ENCODE results near the gene CDRT15L2. TPM values are rescaled to one million over a fixed set of nuclear protein-coding genes. Genes with fewer than 3 reads are reported as not detected.
"Not testable (repeated sequence)": the region's sequence is repeated elsewhere in the genome, so short reads cannot be mapped to it uniquely, and the experiment has no call there.

Gene CDRT15L2
- total RNA-seq, 1 donor from 2014 or later, result not detected

DNA sequence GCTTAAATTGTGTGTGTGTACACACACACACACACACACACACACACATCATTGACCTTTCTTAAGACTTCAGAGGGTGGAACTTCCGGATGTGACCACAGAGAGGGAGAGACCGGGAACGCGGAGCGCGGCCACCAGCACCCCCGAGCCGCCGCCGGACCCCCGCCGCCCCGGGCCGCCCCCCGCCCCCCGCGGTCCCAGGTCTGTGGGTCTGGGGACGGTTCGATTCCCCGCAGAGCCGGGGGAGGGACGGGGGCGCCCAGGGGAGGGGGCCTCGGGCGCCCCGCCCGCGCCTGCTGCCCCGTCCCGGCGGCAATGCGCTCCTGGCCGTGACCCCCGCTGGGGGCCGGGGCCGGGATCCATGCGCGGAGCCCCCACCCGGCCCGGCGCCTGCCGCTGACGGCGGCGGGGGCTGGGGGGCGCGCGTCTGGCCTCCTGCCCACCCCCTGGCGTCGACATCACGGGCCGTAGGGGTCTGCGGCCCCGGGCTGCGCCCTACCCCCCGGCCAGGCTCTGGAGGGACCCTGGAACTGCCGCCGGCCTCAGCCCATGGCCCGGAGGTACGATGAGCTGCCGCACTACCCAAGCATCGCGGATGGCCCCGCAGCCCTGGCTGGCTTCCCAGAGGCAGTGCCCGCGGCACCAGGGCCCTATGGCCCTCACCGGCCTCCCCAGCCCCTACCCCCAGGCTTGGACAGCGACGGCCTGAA is 9.4 kb downstream of the CDRT15L2 start:
- H3K9me3 ChIP-seq; intact Hi-C loops (cut with DNase I); H3K4me3 ChIP-seq; H3K27ac ChIP-seq; H3K27me3 ChIP-seq; DNase-seq (ENCODE audit: extremely low spot score in 2 of 2); H3K36me3 ChIP-seq; H3K4me1 ChIP-seq: not testable (repeated sequence)

DNA sequence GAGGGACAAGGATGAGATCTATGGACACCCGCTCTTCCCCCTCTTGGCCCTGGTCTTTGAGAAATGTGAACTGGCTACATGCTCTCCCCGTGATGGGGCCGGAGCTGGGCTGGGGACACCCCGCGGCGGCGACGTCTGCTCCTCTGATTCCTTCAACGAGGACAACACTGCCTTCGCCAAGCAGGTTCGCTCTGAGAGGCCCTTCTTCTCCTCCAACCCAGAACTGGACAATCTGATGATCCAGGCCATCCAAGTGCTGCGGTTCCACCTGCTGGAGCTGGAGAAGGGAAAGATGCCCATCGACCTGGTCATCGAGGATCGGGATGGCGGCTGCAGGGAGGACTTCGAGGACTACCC is 9.9 kb downstream of the CDRT15L2 start:
- H3K4me1 ChIP-seq; H3K27me3 ChIP-seq; DNase-seq (ENCODE audit: extremely low spot score in 2 of 2); H3K27ac ChIP-seq; H3K9me3 ChIP-seq; H3K4me3 ChIP-seq; intact Hi-C loops (cut with DNase I); H3K36me3 ChIP-seq: not testable (repeated sequence)

DNA sequence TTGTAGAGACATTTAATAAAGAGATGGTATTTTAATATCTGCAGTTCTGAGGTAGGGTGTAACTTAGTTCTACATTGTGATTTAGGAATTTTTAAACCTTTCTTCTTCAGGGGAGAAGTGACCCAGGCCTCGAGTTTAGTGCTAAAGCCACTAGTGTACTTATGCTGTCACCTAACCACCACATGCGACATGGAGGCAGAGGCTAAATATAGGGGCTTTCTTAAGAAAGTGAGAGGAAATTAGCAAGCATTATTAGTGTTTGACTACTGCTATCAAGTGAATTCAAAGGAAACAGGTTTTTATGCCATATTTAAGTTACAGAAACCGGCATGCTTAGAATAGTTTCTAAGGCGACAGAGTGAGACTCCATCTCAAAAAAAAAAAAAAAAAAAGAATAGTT is 11.5 kb downstream of the CDRT15L2 start:
- intact Hi-C loops (cut with DNase I), result not testable (repeated sequence)

DNA sequence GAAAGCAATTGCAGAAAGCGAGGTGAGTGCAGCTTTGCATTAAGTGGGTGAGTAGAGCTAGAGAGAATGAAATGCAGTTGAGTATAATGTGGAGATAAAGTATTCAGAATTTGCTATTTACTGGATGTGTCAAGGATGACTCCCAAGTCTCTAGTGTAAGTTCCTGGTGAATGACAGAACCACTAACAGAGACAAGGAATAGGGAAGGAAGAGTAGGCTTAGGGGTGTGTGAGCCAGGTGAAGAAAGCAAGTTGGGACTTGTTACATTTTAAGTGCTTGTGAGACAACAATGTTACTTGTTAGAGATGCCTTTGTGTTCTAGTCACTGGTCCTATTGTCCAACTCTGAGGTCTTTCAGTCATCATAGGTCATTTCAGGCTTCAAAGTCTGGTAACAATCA is 26.0 kb downstream of the CDRT15L2 start:
- H3K36me3 ChIP-seq; H3K27me3 ChIP-seq; H3K27ac ChIP-seq; H3K9me3 ChIP-seq; H3K4me1 ChIP-seq; DNase-seq (ENCODE audit: extremely low spot score in 2 of 2); intact Hi-C loops (cut with DNase I); H3K4me3 ChIP-seq: not testable (repeated sequence)

More for the DNA sequence above, 11.5 kb downstream of the CDRT15L2 start:
- H3K9me3 ChIP-seq; H3K4me1 ChIP-seq; H3K4me3 ChIP-seq; H3K27me3 ChIP-seq; H3K27ac ChIP-seq; H3K36me3 ChIP-seq; DNase-seq (ENCODE audit: extremely low spot score in 2 of 2): not testable (repeated sequence)

DNA sequence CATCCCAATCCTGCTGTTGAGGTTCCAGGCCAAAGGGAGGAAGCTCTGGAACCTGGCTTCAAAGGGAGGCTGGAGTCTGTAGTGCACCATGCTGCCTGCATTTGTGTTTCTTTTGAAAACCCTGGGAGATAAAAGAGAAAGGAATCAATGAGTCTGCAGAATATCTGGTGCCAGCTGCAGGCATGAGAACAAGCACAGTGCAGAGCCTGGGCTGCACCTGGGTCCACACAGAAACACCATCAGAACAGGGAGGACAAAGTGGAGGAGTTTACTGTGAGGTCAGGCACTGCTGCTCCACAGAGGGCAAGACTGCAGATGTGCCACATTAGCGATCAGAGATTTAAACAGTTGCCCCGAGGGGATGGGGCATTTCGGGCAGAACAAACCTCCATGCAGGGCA is 30.0 kb downstream of the CDRT15L2 start:
- H3K4me1 ChIP-seq; H3K36me3 ChIP-seq; H3K27ac ChIP-seq; DNase-seq (ENCODE audit: extremely low spot score in 2 of 2); H3K27me3 ChIP-seq; H3K9me3 ChIP-seq; intact Hi-C loops (cut with DNase I); H3K4me3 ChIP-seq: not testable (repeated sequence)

DNA sequence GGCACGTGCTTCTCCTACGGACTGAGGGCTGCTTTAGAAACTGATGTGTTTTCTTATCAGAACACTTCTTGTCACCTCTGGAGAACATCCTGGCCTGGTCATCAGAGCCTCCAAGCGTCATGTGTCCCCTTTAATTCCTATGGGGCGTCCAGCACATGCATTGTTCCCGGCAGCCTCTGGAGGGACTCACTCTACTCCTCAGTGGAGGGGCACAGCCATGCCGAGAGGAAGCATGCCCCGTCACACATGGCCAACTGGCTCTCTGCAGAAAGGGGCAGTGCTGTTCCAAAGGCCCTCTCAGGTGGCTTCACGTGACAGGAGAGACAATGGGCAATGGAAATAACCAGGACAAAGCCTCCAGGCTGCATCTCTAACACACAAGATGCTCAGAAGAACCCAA is 31.8 kb downstream of the CDRT15L2 start:
- Histone ChIP-seq H3K4me3 (no peak overlapping the region), H3K36me3 (no peaks in the 10 kb centered on the region), H3K27me3 (no peaks in the 10 kb centered on the region), H3K4me1 (no peaks in the 10 kb centered on the region), H3K27ac (no peak overlapping the region), H3K9me3 (no peaks in the 10 kb centered on the region)
- TF ChIP-seq, protein P1, sequence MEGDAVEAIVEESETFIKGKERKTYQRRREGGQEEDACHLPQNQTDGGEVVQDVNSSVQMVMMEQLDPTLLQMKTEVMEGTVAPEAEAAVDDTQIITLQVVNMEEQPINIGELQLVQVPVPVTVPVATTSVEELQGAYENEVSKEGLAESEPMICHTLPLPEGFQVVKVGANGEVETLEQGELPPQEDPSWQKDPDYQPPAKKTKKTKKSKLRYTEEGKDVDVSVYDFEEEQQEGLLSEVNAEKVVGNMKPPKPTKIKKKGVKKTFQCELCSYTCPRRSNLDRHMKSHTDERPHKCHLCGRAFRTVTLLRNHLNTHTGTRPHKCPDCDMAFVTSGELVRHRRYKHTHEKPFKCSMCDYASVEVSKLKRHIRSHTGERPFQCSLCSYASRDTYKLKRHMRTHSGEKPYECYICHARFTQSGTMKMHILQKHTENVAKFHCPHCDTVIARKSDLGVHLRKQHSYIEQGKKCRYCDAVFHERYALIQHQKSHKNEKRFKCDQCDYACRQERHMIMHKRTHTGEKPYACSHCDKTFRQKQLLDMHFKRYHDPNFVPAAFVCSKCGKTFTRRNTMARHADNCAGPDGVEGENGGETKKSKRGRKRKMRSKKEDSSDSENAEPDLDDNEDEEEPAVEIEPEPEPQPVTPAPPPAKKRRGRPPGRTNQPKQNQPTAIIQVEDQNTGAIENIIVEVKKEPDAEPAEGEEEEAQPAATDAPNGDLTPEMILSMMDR (IDR thresholded peaks at IDR 0.05), result no peak
- no peak for TF ChIP-seq POLR2A (IDR thresholded peaks at IDR 0.05)
- TF ChIP-seq POLR2AphosphoS5 (IDR thresholded peaks at IDR 0.05; ENCODE audit: insufficient read depth in 1 of 2, low read depth in 1 of 2), result no peak
- intact Hi-C loops (cut with DNase I), result no loop called here
- no peak for DNase-seq (ENCODE audit: extremely low spot score in 2 of 2)

DNA sequence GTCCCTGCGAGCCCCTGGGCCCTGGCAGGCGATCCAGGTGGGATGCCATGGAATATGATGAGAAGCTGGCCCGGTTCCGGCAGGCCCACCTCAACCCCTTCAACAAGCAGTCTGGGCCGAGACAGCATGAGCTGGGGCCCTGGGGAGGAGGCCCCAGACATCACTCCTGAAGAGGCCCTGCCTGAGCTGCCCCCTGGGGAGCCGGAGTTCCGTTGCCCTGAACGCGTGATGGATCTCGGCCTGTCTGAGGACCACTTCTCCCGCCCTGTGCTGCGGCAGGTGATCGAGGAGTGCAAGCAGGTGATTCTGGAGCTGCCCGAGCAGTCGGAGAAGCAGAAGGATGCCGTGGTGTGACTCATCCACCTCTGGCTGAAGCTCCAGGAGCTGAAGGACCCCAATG is 33.1 kb downstream of the CDRT15L2 start:
- H3K27me3 ChIP-seq, result no peaks in the 10 kb centered on the region
- no peaks in the 10 kb centered on the region for H3K4me1 ChIP-seq
- DNase-seq (ENCODE audit: extremely low spot score in 2 of 2), result no peak
- intact Hi-C loops (cut with DNase I), result no loop called here
- H3K36me3 ChIP-seq, result no peaks in the 10 kb centered on the region
- H3K9me3 ChIP-seq, result no peaks in the 10 kb centered on the region
- no peak overlapping the region for H3K27ac ChIP-seq
- no peak overlapping the region for H3K4me3 ChIP-seq
- TF ChIP-seq, protein P1 (IDR thresholded peaks at IDR 0.05), result no peak
- TF ChIP-seq POLR2A (IDR thresholded peaks at IDR 0.05) (no peak), POLR2AphosphoS5 (IDR thresholded peaks at IDR 0.05; ENCODE audit: insufficient read depth in 1 of 2, low read depth in 1 of 2) (no peak)

DNA sequence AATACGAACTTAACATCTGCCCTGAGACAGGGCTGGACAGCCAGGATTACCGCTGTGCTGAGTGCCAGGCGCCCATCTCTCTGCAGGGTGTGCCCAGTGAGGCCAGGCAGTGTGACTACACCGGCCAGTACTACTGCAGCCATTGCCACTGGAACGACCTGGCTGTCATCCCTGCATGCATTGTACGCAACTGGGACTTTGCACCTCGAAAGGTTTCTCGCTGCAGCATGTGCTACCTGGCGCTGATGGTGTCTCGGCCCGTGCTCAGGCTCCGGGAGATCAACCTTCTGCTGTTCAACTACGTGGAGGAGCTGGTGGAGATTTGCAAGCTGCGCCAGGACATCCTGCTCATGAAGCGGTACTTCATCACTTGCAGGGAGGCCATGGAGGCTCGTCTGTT is 33.7 kb downstream of the CDRT15L2 start:
- no peak for DNase-seq (ENCODE audit: extremely low spot score in 2 of 2)
- Histone ChIP-seq H3K36me3 (no peaks in the 10 kb centered on the region), H3K4me1 (no peaks in the 10 kb centered on the region), H3K9me3 (no peaks in the 10 kb centered on the region), H3K27me3 (no peaks in the 10 kb centered on the region), H3K4me3 (no peak overlapping the region), H3K27ac (no peak overlapping the region)
- TF ChIP-seq POLR2A (IDR thresholded peaks at IDR 0.05) (no peak), POLR2AphosphoS5 (IDR thresholded peaks at IDR 0.05; ENCODE audit: insufficient read depth in 1 of 2, low read depth in 1 of 2) (no peak)
- TF ChIP-seq, protein P1 (IDR thresholded peaks at IDR 0.05), result no peak
- intact Hi-C loops (cut with DNase I), result no loop called here
